H1 (cell line): ENCODE data around the gene CDYL. TPM values are rescaled to one million over a fixed set of nuclear protein-coding genes. Genes with fewer than 3 reads are reported as not detected.

Experiments used
- ASH2L ChIP-seq: fragments of 200-600, 300-600 bp; sonication (generic); IDR thresholded peaks from one replicate; pipeline ENCODE4 v1.7.1; 2017; ENCODE audit warnings: low read length
- ATF2 ChIP-seq: IDR thresholded peaks from 2 replicates; pipeline ENCODE4 v1.6.1; 2012; ENCODE audit warnings: low read length, inconsistent platforms
- ATF3 ChIP-seq: IDR thresholded peaks from 2 replicates; pipeline ENCODE4 v1.6.1; 2011; ENCODE audit warnings: low read depth, mild to moderate bottlenecking, low read length; ENCODE audit not compliant: insufficient read depth
- BACH1 ChIP-seq: IDR thresholded peaks from 2 replicates; pipeline ENCODE4 v1.6.1; 2012; ENCODE audit warnings: low read length, improper control_type of control experiment
- BRCA1 ChIP-seq: IDR thresholded peaks from 2 replicates; pipeline ENCODE4 v1.6.1; 2012; ENCODE audit warnings: low read depth, low read length, improper control_type of control experiment
- EZH2 ChIP-seq: fragments of 200-600 bp; sonication (generic); IDR thresholded peaks from 2 replicates; pipeline ENCODE4 v1.7.1; 2012; ENCODE audit warnings: low read depth, mild to moderate bottlenecking, moderate library complexity, low read length, inconsistent platforms; ENCODE audit not compliant: severe bottlenecking
- KDM1A ChIP-seq: fragments of 200-600, 300-600 bp; sonication (generic); IDR thresholded peaks from 2 replicates; pipeline ENCODE4 v1.7.1; 2016; ENCODE audit warnings: mild to moderate bottlenecking, low read length, borderline replicate concordance
- RFX5 ChIP-seq: IDR thresholded peaks from 2 replicates; pipeline ENCODE4 v1.6.1; 2011; ENCODE audit warnings: low read depth, low read length, improper control_type of control experiment, borderline replicate concordance
- SP4 ChIP-seq: IDR thresholded peaks from 2 replicates; pipeline ENCODE4 v1.6.1; 2012; ENCODE audit warnings: low read length, inconsistent platforms
- TCF12 ChIP-seq: IDR thresholded peaks from 2 replicates; pipeline ENCODE4 v1.6.1; 2011; ENCODE audit warnings: low read depth, mild to moderate bottlenecking, low read length
- polyA plus RNA-seq, 7 experiments: library from polyadenylated mRNA; depleted of rRNA in 3 of 7; stranded (reverse) in 5 of 7; unstranded in 2 of 7; fragments of >200 nt in 5 of 7; fragments of 200-250 nt in 2 of 7; gene quantifications; 1 replicate in 5 of 7; 2 replicates in 1 of 7; 4 replicates in 1 of 7; pipeline versions ENCODE4 v1.2.1 to v1.2.3, GENCODE V29; 2011 to 2013; ENCODE audit warnings: missing spikeins in 2 of 7, mixed read lengths in 2 of 7
- total RNA-seq: library from RNA; stranded (reverse); fragmentation: NEBNext Ultra II Directional; extraction: Animal tissue kit (Norgen Biotek cat#: 25700); gene quantifications from 2 replicates; pipeline ENCODE4 v1.2.1, GENCODE V29; 2021

The CDYL gene
- total and polyA plus RNA-seq, 2 of the 8 experiments (the other 6 are each of a cell fraction or from before 2014, with no cell fraction given): 56.4 to 119 TPM

- no peak for TF ChIP-seq TCF12
- no peak for TF ChIP-seq RFX5
- no peak for TF ChIP-seq EZH2
- no peak for TF ChIP-seq ATF3
- TF ChIP-seq KDM1A: no peak
- no peak for TF ChIP-seq SP4
- no peak for TF ChIP-seq BACH1
- TF ChIP-seq ATF2: no peak
- no peak for TF ChIP-seq ASH2L
- TF ChIP-seq BRCA1: no peak
- TF ChIP-seq, all 59 proteins: peak for 0
Observed at GRCh38 chr6:4751823-4752464, 24.3 kb upstream of the CDYL start (continued).
